Thyroid gland (tissue), 4 donors: Measurements from ENCODE around the gene CEP170.
"Not testable (repeated sequence)": the region's sequence is repeated elsewhere in the genome, so short reads cannot be mapped to it uniquely, and the experiment has no call there.

ENCODE experiments used
- CTCF ChIP-seq, 6 experiments: fragments of 200-600 bp in 3 of 6; fragments of 450-650 bp in 3 of 6; sonication (generic) in 3 of 6; IDR thresholded peaks; one replicate each; pipeline ENCODE4 v1.5.1; 2016 to 2019; ENCODE audit warnings: antibody characterized with exemption in 6 of 6, mild to moderate bottlenecking in 2 of 6, inconsistent platforms in 1 of 6, moderate library complexity in 1 of 6
- POLR2A ChIP-seq, 2 donors: fragments of 450-650 bp; IDR thresholded peaks; one replicate each; pipeline ENCODE4 v1.6.1; 2017; ENCODE audit warnings: antibody characterized with exemption in 2 of 2, mild to moderate bottlenecking in 2 of 2, moderate library complexity in 1 of 2

GRCh38 chr1:243205026-243205501 is 50.0 kb downstream of the CEP170 start:
- TF ChIP-seq CTCF, POLR2A (IDR thresholded peaks at IDR 0.05): not testable (repeated sequence)
